GM12891 (cell line): ENCODE data around the gene IGLL5.

Experiments
- PAX5 ChIP-seq: IDR thresholded peaks from 2 replicates; pipeline ENCODE4 v1.6.1; 2011; ENCODE audit warnings: low read length, moderate library complexity, mild to moderate bottlenecking; ENCODE audit not compliant: insufficient read depth, severe bottlenecking
- POLR2A ChIP-seq: IDR thresholded peaks from 2 replicates; pipeline ENCODE4 v1.6.1; 2011; ENCODE audit warnings: low read depth, low read length, control low read depth
- POLR2AphosphoS5 ChIP-seq: IDR thresholded peaks from 2 replicates; pipeline ENCODE4 v1.6.1; 2011; ENCODE audit warnings: low read depth, low read length, control low read depth
- POU2F2 ChIP-seq: IDR thresholded peaks from 2 replicates; pipeline ENCODE4 v1.6.1; 2011; ENCODE audit warnings: low read depth, mild to moderate bottlenecking, control low read depth, low read length, moderate library complexity
- TAF1 ChIP-seq: IDR thresholded peaks from 2 replicates; pipeline ENCODE4 v1.6.1; 2011; ENCODE audit warnings: low read depth, low read length, control low read depth

DNA sequence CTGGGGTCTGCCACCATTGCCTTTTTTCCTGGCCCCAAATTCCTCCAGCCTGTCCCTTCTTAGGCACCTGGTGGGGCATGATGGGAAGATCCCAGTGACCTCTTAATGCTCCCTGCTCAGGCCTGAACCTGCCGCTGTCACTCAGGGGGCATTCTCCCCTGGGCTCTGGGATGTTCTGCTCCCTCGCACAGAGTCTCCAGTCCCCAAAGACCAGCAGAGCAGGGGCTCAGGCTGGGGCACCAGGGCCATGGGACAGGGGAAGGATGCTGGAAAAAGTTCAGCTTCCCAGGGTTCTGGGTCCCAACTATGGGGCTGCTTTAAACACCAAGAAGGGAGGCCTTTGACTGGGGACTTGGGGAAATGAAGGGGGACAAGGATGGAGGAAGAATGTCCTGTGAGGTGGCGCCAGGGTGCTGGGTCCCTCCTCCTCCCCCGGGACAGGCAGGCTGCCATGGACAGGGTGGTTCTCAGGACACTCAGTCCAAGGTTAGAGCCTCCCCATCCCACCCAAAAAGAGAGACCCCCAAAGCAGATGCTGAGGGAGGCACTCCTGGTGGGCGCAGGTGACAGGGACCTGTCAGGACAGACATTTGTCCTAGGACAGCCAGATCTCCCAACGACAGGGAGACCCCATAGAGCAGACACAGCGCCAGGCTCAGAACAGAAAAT lies 30.8 kb downstream of the IGLL5 start:
- TF ChIP-seq POLR2AphosphoS5 (no peak), POLR2A (no peak), TAF1 (no peak), PAX5 (no peak), POU2F2 (no peak)
